Choroid plexus epithelial cell (primary cell): ENCODE results near the gene CKAP2L.

ENCODE experiments used
- DNase-seq: peaks from one replicate; pipeline ENCODE4 v3.0.0-alpha.2; 2010; ENCODE audit warnings: low read depth
- H3K4me3 ChIP-seq: 2 replicates; pipeline ENCODE4 v1.5.1; 2011; ENCODE audit warnings: low read depth, mild to moderate bottlenecking, control low read depth, low read length, moderate library complexity
- CTCF ChIP-seq: conservative IDR thresholded peaks from 2 replicates; pipeline ENCODE4 v1.5.1; 2011; ENCODE audit warnings: low read depth, mild to moderate bottlenecking, control low read depth, inconsistent platforms, low read length, moderate library complexity

Gene CKAP2L

GRCh38 chr2:112725545-112726457 is 38.6 kb downstream of the CKAP2L start:
- no peak for TF ChIP-seq CTCF
- DNase-seq: no peak
- no peak overlapping the region for H3K4me3 ChIP-seq

- TF ChIP-seq CTCF: peak; percentile 42
- DNase-seq: peak; percentile 26
- H3K4me3 ChIP-seq: no peak overlapping the region
Measured at GRCh38 chr2:112724591-112725525, 39.6 kb downstream of the CKAP2L start.

GRCh38 chr2:112723995-112724394 is 40.4 kb downstream of the CKAP2L start:
- H3K4me3 ChIP-seq: no peak overlapping the region
- TF ChIP-seq CTCF: no peak
- DNase-seq: no peak

GRCh38 chr2:112723547-112723940 is 40.9 kb downstream of the CKAP2L start:
- TF ChIP-seq CTCF: no peak
- no peak for DNase-seq
- no peak overlapping the region for H3K4me3 ChIP-seq

GRCh38 chr2:112722816-112723546 is 41.4 kb downstream of the CKAP2L start:
- DNase-seq: no peak
- H3K4me3 ChIP-seq: no peak overlapping the region
- no peak for TF ChIP-seq CTCF

GRCh38 chr2:112721819-112722522 is 42.4 kb downstream of the CKAP2L start:
- no peak overlapping the region for H3K4me3 ChIP-seq
- no peak for DNase-seq
- TF ChIP-seq CTCF: no peak
